Glutamatergic neuron (in vitro differentiated cells): Measurements from ENCODE around the gene DDX39A. TPM values are rescaled to one million over a fixed set of nuclear protein-coding genes. Genes with fewer than 3 reads are reported as not detected.

ENCODE experiments used
- DNase-seq: peaks from one replicate; pipeline ENCODE4 v3.0.0; 2022
- H3K27ac Mint-ChIP-seq: one replicate; pipeline ENCODE4 v1.8.0; 2020; ENCODE audit warnings: mild to moderate bottlenecking, mixed read lengths, inconsistent platforms; ENCODE audit not compliant: unreplicated experiment
- H3K27me3 Mint-ChIP-seq: one replicate; pipeline ENCODE4 v1.8.0; 2020; ENCODE audit warnings: mild to moderate bottlenecking, moderate library complexity, mixed read lengths, inconsistent platforms; ENCODE audit not compliant: unreplicated experiment
- H3K36me3 Mint-ChIP-seq: one replicate; pipeline ENCODE4 v1.8.0; 2020; ENCODE audit warnings: mild to moderate bottlenecking, mixed read lengths, inconsistent platforms; ENCODE audit not compliant: unreplicated experiment
- H3K4me1 Mint-ChIP-seq: one replicate; pipeline ENCODE4 v1.8.0; 2020; ENCODE audit warnings: mild to moderate bottlenecking, low read depth, mixed read lengths, inconsistent platforms; ENCODE audit not compliant: unreplicated experiment
- H3K4me3 Mint-ChIP-seq: one replicate; pipeline ENCODE4 v1.8.0; 2020; ENCODE audit warnings: mild to moderate bottlenecking, mixed read lengths, inconsistent platforms; ENCODE audit not compliant: unreplicated experiment
- H3K9me3 Mint-ChIP-seq: one replicate; pipeline ENCODE4 v1.8.0; 2020; ENCODE audit warnings: mild to moderate bottlenecking, moderate library complexity, mixed read lengths, inconsistent platforms; ENCODE audit not compliant: unreplicated experiment
- CTCF ChIP-seq: fragments of 200-600 bp; sonication (generic); IDR thresholded peaks from one replicate; pipeline ENCODE4 v1.5.0; 2021; ENCODE audit not compliant: partially characterized antibody, unreplicated experiment
- total RNA-seq: library from RNA; stranded (reverse); fragmentation: NEBNext Ultra II Directional; extraction: Animal tissue kit (Norgen Biotek cat#: 25700); gene quantifications from one replicate; pipeline ENCODE4 v1.2.1, GENCODE V29; 2021; ENCODE audit not compliant: unreplicated experiment

The DDX39A gene
- total RNA-seq, 1 donor from 2014 or later: 103 TPM

DNA sequence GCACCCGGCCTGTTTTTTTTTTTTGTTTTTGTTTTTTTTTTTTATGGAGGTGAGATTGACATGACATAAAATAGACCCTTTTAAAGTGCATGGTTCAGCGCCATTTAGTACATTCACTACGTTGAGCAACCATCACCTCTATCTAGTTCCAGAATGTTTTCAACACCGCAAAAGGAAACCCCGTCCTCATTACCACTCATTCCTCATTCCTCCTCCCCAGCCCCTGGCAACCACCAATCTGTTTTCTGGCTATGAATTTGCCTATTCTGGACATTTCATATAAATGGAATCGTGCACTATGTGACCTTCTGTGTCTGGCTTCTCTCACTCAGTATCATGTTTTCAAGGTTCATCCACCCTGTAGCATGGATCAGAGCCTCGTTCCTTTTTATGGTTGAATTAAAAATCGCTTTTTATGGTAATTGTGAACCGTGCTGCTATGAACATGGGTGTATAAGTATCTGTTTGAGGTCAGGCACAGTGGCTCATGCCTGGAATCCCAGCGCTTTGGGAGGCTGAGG, 47.8 kb downstream of the DDX39A start:
- no peak for TF ChIP-seq CTCF
- no peaks in the 10 kb centered on the region for H3K4me1 Mint-ChIP-seq
- H3K4me3 Mint-ChIP-seq: no peak overlapping the region
- H3K9me3 Mint-ChIP-seq: peaks cover 2% of the 10 kb centered on the region
- no peaks in the 10 kb centered on the region for H3K36me3 Mint-ChIP-seq
- DNase-seq: no peak
- H3K27ac Mint-ChIP-seq: no peak overlapping the region
- H3K27me3 Mint-ChIP-seq: peaks cover 1% of the 10 kb centered on the region

DNA sequence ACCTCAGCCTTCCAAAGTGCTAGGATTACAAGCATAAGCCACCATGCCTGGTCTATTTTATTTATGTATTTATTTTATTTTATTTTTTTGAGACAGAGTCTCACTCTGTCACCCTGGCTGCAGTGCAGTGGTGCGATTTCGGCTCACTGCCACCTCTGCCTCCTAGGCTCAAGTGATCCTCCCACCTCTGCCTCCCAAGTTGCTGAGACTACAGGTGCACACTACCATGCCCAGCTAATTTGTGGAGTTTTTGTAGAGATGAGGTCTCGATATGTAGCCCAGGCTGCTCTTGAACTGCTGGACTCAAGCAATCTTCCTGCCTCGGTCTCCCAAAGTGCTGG, 48.2 kb downstream of the DDX39A start:
- peaks cover 1% of the 10 kb centered on the region for H3K27me3 Mint-ChIP-seq
- no peaks in the 10 kb centered on the region for H3K36me3 Mint-ChIP-seq
- DNase-seq: no peak
- H3K4me3 Mint-ChIP-seq: no peak overlapping the region
- no peak for TF ChIP-seq CTCF
- H3K9me3 Mint-ChIP-seq: peaks cover 2% of the 10 kb centered on the region
- H3K4me1 Mint-ChIP-seq: no peaks in the 10 kb centered on the region
- H3K27ac Mint-ChIP-seq: no peak overlapping the region

GRCh38 chr19:14370169-14370939, 48.8 kb downstream of the DDX39A start:
- Mint-ChIP-seq H3K36me3 (no peaks in the 10 kb centered on the region), H3K4me1 (no peaks in the 10 kb centered on the region), H3K4me3 (no peak overlapping the region), H3K27me3 (peaks cover 1% of the 10 kb centered on the region), H3K9me3 (peaks cover 2% of the 10 kb centered on the region), H3K27ac (no peak overlapping the region)
- no peak for TF ChIP-seq CTCF
- no peak for DNase-seq

DNA sequence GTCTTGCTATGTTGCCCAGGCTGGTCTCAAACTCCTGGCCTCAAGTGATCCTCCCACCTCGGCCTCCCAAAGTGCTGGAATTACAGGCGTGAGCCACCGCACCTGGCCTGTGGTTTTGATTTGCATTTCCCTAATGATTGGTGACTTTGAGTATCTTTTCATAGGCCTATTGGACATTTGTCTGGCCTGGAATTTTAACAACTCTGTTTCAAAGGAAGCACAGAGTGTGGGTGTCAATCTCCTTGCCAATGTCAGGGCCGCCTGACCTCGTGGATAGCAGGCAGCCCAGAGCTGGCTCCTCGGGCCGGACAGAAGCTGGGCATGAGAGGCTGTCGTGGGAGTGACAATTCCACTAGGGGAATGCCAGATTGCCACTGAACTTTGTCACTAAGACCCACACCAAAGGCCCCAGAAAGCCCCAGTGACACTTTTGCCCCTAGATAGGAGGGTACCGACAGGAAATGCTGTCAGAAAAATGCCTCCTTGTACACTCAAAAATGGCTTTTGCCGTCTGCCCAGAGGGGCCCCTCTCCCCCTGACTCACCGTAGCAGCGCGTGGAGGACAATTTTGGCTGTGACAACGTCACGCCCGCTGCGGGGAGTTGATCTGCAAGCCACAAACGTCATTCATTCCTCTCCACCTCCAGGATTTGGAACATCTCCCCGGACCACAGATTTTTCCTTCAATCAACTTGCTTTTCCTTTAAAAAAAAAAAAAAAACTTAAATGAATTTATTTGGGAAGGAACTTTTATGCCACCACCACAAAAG, 49.6 kb downstream of the DDX39A start:
- Mint-ChIP-seq H3K9me3 (peaks cover 4% of the 10 kb centered on the region), H3K27me3 (peaks cover 4% of the 10 kb centered on the region), H3K4me1 (no peaks in the 10 kb centered on the region), H3K4me3 (no peak overlapping the region), H3K27ac (no peak overlapping the region), H3K36me3 (no peaks in the 10 kb centered on the region)
- TF ChIP-seq CTCF: no peak
- no peak for DNase-seq
